GM12892 (cell line): ENCODE measurements around the gene CCDC116.

Experiments used
- POLR2A ChIP-seq: IDR thresholded peaks from 2 replicates; pipeline ENCODE4 v1.6.1; 2011; ENCODE audit warnings: low read depth, low read length, control low read depth
- POLR2AphosphoS5 ChIP-seq: IDR thresholded peaks from 2 replicates; pipeline ENCODE4 v1.6.1; 2011; ENCODE audit warnings: low read depth, low read length, control low read depth
- TAF1 ChIP-seq: IDR thresholded peaks from 2 replicates; pipeline ENCODE4 v1.6.1; 2011; ENCODE audit warnings: low read depth, mild to moderate bottlenecking, control low read depth, low read length, borderline replicate concordance

DNA sequence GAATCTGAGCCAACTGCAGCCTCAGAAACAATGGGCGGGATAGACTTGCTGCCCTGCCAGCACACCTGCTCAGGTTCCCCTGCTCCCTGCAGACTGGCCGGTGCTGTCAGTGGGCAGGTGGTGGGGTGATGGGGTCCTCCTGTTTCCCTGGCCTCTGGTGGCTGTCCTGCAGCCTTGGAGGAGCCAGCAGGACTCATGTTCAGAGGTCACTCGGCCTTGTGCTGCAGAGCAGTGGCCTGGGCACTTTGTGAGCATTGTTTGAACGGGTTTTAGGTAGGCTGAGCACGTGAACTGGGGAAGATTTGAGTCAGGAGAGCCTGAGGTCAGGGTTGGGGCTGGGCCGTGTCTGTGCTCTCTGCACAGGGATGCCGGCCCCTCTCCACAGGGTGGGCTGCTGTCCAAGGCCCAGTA lies 50.8 kb downstream of the CCDC116 start:
- TF ChIP-seq POLR2A = no peak
- no peak for TF ChIP-seq POLR2AphosphoS5
- TF ChIP-seq TAF1 = no peak
